Muscle of back (tissue), 13 donors: ENCODE data around the gene IP6K3. TPM values are rescaled to one million over a fixed set of nuclear protein-coding genes. Genes with fewer than 3 reads are reported as not detected.
A peak's percentile ranks its signal among the peaks of the same experiment; 100 is the strongest.

ENCODE experiments used
- DNase-seq, 3 donors: peaks; one replicate each; pipeline versions ENCODE4 v3.0.0 to v3.0.0-alpha.2; 2013
- long read RNA-seq, 9 donors: transcript quantifications; one replicate each; lab custom pipeline, GENCODE V29; 2026
- polyA plus RNA-seq, 10 donors: library from polyadenylated mRNA; unstranded; fragments of 120-200 nt; gene quantifications; one replicate each; pipeline ENCODE4 v1.2.1, GENCODE V29; 2013; ENCODE audit not compliant: insufficient read length in 10 of 10

Gene IP6K3, protein sequence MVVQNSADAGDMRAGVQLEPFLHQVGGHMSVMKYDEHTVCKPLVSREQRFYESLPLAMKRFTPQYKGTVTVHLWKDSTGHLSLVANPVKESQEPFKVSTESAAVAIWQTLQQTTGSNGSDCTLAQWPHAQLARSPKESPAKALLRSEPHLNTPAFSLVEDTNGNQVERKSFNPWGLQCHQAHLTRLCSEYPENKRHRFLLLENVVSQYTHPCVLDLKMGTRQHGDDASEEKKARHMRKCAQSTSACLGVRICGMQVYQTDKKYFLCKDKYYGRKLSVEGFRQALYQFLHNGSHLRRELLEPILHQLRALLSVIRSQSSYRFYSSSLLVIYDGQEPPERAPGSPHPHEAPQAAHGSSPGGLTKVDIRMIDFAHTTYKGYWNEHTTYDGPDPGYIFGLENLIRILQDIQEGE
- 10 to 100 TPM; 10.5 to 31.0 (median 25.4) TPM for polyA plus RNA-seq
- long read RNA-seq, donor 1, transcript IP6K3-201 (6 exons, 2,610 nt): major isoform, 7 of 9 reads
- long read RNA-seq, donor 1, partial matches to known transcripts: 0 of 9 reads
- long read RNA-seq, donor 1, other reads (novel, unspliced or antisense): 0 of 9 reads
- long read RNA-seq, donor 2, transcript IP6K3-201 (6 exons, 2,610 nt): major isoform, 6 of 8 reads
- long read RNA-seq, donor 2, partial matches to known transcripts: 0 of 8 reads
- long read RNA-seq, donor 2, other reads (novel, unspliced or antisense): 0 of 8 reads
- long read RNA-seq, donor 3: 0 reads
- long read RNA-seq, donor 4, partial matches to known transcripts: 0 of 3 reads
- long read RNA-seq, donor 4, other reads (novel, unspliced or antisense): 0 of 3 reads
- long read RNA-seq, donor 5, partial matches to known transcripts: 6 of 8 reads
- long read RNA-seq, donor 5, other reads (novel, unspliced or antisense): 0 of 8 reads
- long read RNA-seq, donor 6, partial matches to known transcripts: 0 of 5 reads
- long read RNA-seq, donor 6, other reads (novel, unspliced or antisense): 0 of 5 reads
- long read RNA-seq, donor 7, partial matches to known transcripts: 0 of 3 reads
- long read RNA-seq, donor 7, other reads (novel, unspliced or antisense): 0 of 3 reads
- long read RNA-seq, donor 8: 0 reads
- long read RNA-seq, donor 9, partial matches to known transcripts: 0 of 3 reads
- long read RNA-seq, donor 9, other reads (novel, unspliced or antisense): 0 of 3 reads

- DNase-seq: peak; percentile 68 to 77 (median 73)
Observed at GRCh38 chr6:33746651-33747100, at the start of gene IP6K3. Gene IP6K3, minus strand, starts transcription at chr6:33746905. Its CDS starts 11,429 bp downstream, at chr6:33735476.

DNA sequence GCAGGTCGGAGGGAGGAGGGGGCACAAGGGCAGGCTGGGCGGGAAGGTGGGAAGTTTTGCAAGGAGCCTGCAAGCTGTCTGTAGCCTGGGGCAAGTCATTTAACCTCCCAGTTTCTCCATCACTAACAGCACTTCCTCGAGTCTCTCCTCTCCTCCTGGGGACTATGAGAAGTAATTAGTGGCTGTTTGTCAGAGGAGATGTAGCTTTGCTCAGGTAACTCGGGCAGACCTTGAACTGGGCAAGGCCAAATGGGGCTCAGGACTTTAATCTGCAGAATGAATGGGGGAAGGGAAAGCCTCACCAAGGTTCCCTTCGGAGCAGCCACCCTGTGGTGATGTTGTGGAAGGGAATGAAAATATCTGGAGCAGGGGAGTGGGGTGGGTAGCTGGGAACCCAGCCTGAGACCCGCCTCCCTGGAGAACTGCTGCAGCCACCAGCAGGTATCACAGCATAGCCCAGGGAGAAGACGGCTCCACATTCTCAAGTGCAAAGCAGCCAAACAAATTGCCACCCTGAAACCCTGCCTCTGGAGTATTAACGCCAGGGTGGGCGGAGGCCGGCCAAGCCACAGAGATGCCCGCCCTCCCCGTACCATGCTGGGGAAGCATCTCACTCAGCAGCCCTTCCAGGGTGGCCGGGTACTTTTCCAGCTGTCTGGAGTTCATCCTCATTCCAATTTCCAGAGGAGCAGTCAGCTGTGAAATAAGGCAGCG, 48.4 kb upstream of the IP6K3 start:
- DNase-seq: no peak

GRCh38 chr6:33792981-33793380, 46.3 kb upstream of the IP6K3 start:
- DNase-seq: no peak

DNA sequence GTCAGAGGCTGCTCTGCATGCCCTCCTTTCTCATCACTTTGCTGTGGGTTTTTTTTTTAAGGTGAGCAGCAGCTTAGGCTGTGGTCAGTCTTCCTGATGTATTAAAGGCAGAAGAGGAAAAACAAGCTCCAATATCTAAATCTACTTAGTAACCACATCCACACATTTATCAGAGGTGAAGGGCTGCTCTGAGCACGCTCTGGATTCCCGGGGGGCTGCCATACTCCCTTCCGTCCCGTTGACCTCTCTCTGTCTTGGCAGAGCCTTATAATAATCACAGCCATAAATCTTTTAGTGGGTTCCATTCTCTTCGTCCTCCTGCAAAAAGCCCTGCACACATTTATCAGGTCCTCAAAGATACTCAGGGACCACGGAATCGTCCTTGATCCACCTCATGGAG, 44.9 kb upstream of the IP6K3 start:
- DNase-seq: no peak

DNA sequence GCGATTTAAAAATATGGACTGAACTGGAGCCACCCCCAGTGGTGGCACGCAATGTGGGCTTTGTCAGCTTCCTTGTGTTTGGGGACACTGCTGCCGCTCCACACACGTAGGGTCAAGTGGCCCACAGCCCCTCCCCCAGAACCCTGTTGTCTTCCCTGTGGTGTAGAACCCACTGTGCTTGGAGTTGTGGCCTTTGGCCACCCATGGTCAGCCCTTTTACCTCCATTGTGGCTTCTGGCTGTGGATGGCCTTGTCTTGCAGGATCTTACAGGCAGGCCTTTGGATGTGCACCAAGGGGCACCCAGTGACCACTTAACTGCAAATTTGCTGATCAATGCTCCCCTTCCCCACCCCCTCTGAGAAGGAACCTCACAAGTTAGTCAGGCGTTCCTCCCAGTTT, 44.2 kb upstream of the IP6K3 start:
- DNase-seq: no peak

- no peak for DNase-seq
Observed at GRCh38 chr6:33790379-33790778, 43.7 kb upstream of the IP6K3 start.

DNA sequence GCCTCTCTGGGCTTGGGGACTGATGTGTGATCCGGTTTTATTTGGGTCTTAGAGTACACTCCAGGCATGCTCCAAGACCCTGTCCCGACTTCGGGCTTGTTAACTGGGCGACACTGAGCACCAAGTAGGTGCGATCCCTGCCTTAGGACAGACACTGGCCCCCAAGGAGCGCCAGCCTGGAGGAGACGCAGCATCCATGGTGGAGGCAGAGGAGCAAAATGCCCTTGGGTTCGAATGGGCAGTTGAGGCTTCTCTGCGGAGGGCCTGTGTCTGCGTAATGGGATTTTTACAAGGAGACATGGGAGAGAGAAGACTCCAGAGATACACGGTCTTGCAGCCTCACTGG, 42.8 kb upstream of the IP6K3 start:
- DNase-seq: no peak

DNA sequence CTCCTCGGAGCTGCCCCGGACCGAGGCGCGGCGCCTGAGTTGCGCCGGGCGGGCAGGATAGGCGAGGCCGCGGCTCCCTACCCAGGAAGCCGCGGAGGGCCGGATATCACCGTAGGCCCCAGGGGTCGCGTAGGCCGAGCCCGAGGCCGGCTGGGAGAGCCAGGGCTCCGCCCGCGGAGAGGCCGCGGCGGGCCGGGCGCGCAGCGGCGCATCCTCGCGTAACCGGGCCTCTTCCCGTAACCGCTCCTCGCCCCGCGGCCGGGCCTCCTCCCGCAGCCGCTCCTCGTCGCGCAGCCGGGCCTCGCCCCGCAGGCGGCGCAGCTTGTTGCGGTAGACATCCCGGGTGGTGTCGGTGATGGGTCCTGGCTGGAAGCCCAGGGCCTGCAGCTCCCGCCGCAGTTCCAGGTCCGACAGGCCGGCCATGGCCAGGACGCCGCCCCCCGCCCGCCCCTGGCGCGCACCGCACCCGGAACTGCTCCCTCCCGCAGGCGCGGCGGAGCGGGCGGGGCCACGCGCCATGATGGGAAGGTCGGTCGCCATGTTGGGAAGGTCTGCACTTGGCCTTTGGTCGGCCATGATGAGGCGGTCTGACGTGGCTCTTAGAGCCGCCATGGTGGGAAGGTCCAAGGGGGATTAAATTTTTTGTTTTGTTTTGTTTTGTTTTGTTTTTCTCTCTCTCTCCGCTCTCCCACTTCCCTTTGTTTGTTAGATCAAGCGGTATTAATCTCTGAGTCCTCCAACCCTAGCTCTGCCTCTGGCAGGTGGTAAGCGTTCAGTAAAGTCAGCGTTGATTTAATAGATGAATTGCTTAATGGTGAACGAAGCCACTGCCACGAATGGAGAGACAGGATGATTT, 42.2 kb upstream of the IP6K3 start, which contains the start of gene LEMD2:
TSS of gene LEMD2 (minus strand) at position 437 of the 856 bp plus-strand sequence. CDS start at position 423, 14 bp downstream.
- peak; percentile 95 to 98 (median 97) for DNase-seq

DNA sequence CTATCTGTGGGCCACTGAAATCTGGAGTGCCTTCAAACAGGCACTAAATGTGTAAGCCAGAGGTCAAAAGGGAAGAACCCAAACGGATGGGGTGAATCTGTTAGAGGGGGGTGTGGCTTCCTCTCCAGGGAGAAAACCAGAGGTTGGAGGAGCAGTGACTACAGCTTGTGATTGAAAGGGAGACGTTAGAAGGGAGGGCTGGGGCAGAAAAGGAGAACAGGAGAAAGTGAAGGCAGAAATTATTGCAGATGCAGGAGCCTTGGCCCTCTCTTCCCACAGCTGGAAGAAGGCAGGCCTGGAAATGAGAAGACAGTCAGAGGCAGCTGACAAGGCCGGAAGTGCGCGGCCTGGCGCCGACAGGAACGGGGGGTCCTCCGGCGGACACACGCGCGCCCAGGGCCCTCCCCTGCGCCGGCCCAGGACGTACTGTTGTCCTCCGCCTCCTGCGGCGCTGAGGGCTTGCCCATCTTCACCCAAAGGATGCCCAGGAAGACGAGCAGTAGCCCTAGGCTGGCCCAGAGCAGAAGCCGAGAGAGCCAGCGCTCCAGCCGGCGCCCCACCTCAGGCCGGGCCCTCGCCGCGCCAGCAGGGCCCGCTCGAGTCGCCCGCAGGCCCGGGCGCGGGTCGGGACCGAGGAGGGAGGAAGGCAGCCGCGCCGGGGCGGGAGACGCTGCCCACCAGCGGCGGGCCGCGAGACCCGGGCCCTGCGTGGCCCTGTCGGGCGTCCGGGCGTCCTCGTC, 41.4 kb upstream of the IP6K3 start:
- DNase-seq: peak; percentile 75 to 96 (median 90)

- no peak for DNase-seq
Observed at GRCh38 chr6:33787346-33787953, 40.7 kb upstream of the IP6K3 start.

GRCh38 chr6:33786736-33787135, 40.0 kb upstream of the IP6K3 start:
- DNase-seq: no peak

DNA sequence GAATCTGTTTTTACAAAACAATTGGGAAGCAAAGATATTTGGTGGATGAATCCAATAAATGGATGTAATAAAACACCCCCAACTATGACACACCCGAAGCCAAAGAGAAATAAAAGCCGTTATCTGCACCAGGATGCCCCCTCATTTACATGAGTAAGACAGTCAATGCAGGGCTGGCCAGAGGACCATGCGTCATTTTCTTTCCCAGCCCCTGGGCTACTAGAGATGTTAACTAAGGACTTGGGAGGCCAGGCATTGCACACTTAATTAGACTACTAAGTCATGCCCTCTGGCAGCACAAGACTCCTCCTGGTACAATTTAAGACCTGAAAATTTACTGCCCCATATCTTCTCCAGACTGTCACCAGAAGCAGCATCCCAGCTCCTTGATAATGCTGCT, 39.1 kb upstream of the IP6K3 start:
- no peak for DNase-seq

- no peak for DNase-seq
Observed at GRCh38 chr6:33784787-33785186, 38.1 kb upstream of the IP6K3 start.

- no peak for DNase-seq
Observed at GRCh38 chr6:33783781-33784520, 37.2 kb upstream of the IP6K3 start.

- no peak for DNase-seq
Observed at GRCh38 chr6:33782561-33782960, 35.9 kb upstream of the IP6K3 start.

DNA sequence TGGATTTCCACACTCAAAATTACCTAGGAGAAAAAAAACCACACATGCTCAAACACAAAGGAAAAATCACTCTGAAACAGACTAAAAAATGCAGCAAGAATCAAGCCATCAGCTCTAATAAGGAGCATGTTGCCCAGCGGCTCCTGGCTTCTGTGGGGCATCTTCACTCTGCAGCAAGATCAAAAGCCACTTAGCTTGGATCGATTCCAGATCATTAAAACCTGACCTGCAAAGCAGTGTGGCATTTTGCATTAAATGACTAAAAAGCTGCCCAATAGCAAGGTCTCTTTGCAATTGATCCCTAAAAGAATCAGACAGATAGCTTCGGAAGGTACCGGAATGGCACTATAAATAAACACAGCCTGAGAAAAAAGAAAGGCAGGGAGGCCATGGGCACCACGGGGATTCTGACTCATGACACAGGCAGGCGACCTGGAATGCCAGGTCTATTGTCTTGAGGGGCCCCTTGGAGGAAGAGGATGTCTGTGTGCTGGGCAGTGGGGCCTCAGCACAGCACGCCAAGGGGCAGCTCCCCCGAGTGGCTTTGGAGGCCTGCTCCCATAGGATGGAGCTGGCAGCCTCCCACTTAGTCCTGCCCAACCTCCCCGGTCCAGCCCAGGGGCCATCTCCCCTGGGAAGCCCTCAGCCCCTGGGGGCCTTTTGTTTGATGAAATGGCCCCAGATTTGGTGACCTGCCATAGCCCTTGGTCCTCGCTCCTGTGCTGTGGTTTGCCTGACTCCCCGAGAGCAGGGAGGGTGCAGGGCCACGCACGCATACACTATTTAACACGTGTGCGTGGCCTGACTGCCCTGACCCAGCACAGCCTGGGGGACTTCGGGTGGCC, 34.6 kb upstream of the IP6K3 start:
- DNase-seq: no peak

GRCh38 chr6:33779895-33780294, 33.2 kb upstream of the IP6K3 start:
- no peak for DNase-seq
